ENCODE measurements around the gene IQCH.
A peak's percentile ranks its signal among the peaks of the same experiment; 100 is the strongest.
"Not testable (repeated sequence)": the region's sequence is repeated elsewhere in the genome, so short reads cannot be mapped to it uniquely, and the experiment has no call there.

IQCH gene

DNA sequence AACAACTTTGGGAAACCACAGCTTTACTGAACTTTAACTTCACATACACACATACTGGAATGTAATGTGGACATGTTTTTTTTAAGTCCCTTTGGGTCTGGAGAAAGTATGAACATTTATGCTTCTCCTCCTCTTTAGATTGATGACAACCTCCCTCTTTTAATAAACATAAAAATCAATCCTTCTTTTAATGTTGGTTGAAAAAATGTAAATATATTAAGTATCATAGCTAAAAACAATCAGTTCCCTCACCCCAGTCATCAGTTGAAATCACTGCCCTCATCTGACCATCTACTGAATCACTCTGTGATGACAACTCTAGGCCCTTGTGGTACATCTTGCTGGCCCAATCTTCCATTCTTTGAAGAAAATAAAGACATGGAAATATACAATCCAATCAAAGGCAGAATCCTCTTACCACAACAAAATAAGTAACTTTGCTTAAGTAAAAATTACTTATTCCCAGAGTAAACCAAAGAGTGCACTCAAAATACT, 6.5 kb upstream of the IQCH start:
- DNase-seq = no peak

DNA sequence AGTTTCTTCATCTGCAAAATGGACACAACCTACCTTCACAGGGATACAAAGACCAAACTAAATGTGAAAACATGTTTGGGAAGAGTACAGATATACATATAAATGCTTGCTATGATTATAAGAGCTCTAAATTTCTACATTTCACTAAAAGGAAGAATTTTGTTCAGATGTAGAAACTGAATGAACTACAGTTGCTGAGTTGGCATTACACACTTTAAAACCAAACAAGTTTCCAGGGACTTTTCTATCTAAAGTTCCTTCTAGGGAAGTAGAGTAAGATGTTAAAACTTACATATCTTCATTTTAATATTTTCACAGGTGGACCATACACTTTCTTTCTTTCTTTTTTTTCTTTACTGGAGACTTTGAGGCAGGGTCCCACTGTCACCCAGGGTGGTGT, 4.8 kb upstream of the IQCH start:
- no peak for DNase-seq

DNA sequence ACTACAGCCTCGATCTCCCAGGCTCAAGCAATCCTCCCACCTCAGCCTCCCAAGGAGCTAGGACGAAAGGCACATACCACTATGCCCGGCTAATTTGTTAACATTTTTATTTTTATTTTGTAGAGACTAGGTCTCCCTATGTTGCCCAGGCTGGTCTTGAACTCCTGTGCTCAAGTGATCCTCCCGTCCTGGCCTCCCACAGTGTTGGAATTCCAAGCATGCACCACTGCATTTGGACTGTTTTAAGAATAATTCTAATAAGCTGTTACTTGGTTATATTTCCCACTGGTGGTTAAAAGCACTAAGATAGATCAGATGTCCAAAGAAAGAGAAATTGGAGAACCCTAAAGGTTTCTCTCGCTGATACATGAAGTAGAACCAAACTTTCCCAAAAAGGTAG, 3.3 kb upstream of the IQCH start:
- no peak for DNase-seq

DNA sequence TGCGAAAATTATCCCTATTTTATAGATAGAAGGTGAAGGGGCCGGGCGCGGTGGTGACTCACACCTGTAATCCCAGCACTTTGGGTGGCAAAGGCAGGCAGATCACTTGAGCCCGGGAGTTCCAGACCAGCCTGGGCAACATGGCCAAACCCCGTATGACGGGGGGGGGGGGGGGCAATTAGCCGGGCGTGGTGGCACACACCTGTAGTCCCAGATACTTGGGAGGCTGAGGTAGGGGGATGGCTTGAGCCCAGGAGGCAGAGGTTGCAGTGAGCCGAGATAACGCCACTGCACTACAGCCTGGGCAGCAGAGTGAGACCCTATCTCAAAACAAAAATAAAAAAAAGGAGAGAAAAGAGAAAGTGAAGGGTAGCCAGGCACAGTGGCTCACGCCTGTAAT, 1.5 kb upstream of the IQCH start:
- DNase-seq = no peak

DNA sequence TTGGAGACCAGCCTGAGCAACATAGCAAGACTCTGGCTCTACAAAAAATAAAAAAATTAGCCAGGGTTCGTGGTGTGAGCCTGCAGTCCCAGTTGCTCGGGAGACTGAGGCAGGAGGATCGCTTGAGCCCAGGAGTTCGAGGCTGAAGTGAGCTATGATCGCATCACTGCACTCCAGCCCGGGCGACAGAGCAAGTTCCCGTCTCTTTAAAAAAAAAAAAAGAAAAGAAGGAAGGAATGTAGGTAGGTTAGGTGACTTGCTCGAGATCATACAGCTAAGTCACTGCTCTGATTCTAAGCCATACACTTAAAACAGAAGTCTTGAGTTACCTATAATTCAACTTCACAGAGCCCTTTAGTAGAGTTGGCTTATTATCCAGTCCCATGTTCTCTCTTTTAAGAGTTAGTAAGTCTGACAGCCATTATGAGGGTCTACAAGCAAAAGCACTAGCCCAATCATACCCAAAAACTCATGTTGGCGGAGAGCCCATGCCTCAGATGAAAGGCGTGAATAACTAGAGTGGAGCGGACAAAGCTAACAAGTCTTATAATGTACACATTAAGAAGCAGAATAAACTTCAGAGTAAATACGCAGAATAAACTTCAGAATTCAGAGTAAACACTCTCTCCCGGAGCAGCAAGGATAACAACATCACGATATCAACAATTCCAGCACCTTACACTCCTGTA, 893 bp upstream of the IQCH start:
- no peak for DNase-seq

DNA sequence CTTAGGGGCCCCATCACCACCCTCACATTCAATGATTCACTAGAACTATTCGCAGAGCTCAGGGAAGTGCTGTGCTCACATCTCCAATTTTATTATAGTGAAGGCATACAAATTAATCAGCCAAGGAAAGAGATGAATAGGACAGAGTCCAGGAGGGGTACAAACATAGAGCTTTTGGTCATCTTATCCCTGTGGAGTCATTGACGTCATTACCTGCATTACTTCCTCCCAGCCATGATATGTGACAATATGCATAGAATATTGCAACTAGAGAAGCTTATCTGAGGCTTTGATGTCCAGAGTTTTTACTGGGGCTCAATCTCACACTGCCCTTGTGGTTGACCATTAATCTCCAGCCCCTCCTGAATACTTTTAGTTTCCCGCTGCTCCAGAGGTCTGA, 1.5 kb downstream of the IQCH start:
- DNase-seq = no peak

DNA sequence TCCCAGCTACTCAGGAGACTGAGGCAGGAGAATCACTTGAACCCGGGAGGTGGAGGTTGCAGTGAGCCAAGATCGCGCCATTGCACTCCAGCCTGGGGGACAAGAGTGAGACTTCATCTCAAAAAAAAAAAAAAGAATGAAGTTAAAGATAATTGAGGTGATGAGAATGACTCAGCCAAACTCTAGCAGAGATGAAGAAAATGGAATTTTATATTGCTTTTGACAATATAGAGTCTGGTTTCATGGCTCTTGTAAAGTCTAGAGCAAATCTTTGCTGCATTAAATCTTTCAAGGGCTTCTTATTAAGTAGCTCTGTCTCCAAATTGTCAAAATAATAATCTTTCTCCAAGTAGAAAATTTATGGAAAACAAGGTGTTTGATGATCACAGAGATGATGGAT, 3.8 kb downstream of the IQCH start:
- DNase-seq = not testable (repeated sequence)

DNA sequence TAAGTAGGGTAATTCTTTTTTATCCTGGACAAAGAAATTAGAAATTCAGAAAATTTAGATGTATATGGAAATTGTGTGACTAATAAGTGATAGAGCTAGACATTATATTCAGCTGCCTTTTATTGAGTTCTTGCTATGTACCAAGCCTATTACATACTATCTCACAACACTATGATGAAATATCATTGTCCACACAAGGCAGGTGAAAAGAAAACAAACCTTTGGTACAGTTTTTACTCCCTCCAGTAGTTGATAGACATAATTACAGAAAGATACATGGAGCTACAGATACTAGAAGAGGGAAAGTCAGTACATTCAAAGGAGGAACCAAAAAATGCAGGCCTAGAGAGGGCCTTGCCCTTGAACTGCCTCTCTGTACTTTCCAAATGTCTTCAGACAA, 4.8 kb downstream of the IQCH start:
- no peak for DNase-seq

DNA sequence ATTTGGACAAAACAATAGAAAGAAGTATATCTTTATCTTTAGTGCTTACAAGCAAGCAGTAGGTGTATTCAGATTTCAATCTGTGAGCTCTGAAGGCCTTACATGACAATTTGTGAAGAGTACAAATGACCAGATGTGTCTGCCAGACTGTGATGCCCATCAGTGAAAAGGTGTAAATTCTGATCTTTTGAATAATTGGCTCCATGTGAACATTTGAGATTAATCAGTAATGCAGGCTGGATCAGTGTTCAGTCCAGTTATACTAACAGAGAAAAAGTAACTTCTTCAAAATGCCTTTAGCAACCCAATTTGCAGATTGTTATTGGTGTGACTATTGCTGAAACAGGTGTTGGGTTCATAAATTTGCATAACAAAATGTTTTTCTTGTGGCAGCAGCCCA, 5.2 kb downstream of the IQCH start:
- no peak for DNase-seq

DNA sequence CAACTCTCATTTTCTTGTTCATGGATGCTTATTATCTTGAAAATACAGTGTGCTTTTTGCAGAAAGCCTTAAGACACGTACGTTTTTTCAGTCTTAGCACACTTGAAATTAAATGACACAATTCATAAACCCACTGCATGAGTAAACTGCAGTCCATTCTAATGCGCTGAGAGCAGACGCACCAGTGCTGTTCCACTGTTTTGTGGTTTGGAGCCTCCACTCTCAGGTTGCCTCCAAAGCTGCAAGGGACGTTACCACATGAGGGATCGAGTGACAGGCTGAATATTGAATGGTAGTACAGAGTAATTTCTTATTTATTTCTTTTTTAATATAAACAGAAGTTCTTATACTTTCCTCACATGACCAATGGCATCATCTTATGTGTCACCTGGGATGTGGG, 12.3 kb downstream of the IQCH start:
- DNase-seq = no peak

DNA sequence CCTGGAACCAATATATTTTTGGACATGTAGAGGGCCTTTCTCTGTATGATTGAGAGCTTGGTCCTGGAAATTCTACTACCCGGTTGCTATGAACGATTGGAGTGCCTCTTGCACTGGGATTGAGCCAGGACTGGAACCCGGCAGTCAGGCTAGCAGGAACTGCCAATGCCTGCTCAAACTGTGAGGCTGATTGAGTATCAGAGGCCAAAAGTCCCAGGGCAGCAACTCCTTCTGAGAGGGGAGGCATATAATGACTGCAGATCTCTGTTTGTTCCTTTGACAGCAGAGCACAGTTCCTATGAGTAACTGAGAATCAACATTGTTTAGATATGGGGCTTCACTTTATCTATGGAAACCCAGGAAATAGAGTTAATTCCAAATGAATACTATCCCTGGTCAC, 12.9 kb downstream of the IQCH start:
- DNase-seq = no peak

DNA sequence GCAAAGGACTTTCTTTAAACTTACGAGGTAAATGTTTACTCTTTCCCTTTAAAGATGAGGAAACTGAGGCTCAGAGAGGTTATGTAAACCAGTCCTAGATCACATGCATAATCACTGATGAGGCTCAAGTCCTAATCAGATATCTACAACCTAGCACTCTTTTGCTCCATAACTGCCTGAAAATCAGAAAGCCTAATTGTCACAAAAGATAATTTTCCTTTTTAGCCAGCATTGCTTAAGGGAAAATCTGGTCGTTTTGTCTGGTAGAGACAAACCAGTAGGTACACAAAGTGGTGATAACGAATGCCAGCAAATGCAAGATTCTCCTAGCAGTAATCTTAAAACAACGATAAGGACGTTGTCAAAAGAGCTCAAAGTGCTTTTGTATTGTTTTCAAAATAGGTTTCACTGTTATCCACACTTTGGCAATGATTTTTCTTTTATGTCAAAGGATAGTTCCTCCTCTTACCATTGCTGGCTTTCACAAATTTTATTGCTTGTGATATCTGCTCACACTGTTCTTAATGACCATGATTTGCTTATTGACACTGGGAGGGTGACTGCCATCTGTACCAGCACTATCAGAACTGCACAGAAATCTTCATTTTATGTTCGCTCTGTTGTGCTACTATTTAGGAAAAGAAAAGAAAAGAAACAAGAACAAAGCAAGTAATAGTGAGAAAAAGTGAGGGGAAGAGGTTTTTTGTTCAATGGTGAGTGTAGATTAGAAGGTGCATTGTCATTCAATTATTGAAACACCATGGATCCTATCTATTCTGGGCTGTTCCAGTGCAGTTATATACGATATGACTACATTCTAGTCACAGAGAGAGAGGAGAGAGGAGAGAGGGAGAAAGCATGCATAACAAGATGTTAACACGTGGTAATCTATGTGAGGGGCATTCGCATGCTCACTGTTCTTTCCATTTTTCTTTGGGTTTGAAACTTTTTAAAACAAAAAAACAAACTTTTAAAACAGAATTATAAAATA, 13.7 kb downstream of the IQCH start:
- DNase-seq = no peak

DNA sequence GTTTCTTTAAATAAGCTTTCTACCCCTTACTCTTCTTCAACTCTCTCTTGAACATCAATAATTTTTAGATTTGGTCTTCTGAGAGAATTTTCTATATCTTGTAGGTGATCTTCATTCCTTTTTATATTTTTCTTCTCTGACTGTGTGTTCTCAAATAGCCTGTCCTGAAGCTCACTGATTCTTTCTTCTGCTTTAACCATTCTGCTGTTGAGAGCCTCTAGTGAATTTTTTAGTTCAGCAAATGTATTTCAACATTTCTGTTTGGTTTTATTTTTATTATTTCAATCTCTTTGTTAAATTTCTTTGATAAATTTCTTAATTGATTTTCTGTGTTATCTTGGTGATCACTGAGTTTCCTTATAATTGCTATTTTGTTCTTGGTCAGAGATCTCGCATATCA, 19.6 kb downstream of the IQCH start:
- no peak for DNase-seq

DNA sequence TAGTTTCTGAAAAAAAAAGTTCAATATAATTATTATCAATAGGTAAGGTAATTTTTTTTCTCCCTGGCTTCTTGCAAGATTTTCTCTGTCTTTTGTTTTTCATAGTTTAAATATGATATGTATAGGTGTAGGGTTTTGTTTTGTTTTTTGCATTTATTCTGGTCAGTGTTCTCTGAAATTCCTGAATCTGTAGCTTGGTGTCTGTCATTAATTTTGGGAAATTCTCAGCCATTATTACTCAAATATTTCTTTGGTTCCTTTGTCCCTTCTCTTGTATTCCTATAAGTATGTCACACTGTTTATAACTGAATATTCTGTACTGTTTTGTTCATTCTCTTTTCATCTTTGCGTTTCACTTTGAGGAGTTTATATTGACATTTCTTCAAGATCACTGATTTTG, 22.1 kb downstream of the IQCH start:
- no peak for DNase-seq

DNA sequence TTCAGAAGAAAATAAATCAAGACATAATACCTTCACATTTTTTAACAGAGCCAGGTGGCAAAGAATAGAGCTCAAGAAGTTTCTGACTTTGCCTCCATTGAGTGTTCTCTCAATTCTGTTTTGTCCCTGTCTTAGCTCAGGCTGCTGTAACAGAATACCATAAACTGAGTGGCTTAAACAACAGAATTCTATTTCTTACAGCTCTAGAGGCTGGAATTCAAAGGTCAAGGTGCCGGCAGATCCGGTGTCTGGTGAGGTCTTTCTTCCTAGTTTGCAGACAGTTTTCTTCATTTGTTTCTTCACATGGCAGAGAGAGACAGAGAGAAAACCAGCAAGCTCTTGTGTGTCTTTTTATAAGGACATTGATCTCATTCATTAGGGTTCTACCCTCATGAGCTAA, 25.6 kb downstream of the IQCH start:
- DNase-seq = no peak

DNA sequence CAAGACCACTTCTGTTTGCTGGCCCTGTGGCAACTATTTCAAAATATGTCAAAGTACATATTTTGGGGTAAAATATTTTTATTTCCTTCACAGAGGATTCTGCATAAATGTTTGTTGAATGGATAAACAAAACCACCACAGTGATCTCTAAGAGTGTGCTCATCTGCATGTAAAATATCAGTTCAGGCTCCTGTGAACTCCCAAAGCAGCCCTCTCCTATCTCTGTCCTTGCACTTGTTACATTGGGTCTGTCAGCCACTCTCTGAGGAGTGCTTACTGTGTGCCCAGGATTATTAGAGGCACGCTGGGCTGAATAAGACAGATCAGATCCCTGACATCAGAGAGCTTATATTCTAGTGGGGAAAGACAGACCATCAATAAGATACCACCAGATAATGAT, 27.1 kb downstream of the IQCH start:
- no peak for DNase-seq

DNA sequence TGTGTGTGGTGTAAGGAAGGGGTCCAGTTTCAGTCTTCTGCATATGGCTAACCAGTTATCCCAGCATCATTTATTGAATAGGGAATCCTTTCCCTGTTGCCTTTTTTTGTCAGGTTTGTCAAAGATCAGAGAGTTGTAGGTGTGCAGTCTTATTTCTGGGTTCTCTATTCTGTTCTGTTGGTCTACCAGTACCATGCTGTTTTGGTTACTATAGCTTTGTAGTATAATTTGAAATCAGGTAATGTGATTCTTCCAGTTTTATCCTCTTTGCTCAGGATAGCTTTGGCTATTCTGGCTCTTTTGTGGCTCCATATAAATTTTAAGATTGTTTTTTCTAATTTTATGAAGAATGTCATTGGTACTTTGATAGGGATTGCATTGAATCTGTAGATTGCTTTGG, 31.0 kb downstream of the IQCH start:
- DNase-seq = not testable (repeated sequence)

DNA sequence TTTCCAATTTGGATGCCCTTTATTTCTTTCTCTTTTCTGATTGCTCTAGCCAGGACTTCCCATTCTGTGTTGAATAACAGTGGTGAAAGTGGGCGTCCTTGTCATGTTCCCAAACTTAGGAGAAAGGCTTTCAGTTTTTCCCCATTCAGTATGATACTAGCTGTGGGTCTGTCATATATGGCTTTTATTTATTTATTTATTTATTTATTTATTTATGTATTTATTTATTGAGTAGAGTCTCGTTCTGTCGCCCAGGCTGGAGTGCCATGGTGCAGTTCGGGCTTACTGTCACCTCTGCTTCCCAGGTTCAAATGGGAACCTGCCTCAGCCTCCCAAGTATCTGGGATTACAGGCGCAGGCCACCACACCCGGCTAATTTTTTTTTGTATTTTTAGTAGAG, 31.8 kb downstream of the IQCH start:
- DNase-seq = not testable (repeated sequence)

DNA sequence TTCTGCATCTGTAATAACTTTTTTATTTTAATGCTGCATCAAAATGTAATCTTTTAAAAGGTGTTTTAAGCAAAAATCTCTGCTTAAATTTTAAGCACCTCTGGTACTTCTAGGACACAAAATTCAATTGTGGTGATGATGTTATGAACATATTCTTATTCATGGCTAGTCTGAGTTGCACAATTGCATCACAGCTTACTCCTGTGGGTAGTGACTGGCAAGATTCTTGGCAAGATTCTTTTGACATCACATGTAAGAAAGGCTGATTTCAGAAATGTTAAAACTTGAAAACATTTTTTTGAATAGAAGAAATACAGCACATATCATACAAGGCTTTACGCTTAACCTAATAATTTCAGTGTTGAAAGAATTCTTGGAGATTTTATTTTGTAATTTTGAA, 35.7 kb downstream of the IQCH start:
- DNase-seq = no peak

DNA sequence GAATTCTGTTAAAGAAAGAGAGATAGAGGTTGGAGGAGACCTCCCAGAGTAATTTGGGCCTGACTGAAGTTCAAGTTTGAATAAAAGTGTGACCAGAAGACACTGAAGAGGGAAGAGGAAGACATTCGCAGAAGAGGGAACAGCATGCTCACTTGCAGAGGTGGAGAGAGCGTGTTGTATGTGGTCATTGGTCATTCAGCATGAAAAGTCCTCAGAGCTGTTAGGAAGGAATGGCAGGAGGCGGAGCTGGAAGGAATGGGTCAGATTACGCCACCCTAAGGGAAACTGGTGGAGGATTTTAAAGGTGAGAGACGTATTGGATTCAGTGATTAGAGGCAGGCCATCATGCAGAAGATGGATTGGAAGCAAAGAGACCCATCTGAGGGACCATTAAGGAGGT, 41.6 kb downstream of the IQCH start:
- DNase-seq = peak; percentile 4

DNA sequence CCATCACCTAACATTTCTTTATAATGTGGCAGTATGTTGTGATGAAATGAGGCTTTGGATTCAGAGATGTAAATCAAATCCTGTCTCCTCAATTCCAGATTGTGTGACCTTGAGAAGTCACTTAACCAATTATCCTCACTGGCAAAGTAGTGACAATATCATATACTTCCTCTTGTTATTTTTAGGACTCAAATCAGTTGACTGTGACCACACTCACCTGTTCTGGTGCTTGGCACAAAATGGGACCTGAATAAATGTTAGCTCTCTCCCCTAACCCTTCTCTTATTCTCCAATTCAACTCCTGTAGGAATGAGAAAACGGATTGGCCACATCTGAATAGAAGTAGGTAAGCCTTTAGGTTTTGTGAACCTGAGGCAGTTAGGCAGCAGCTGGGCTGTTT, 42.1 kb downstream of the IQCH start:
- no peak for DNase-seq

DNA sequence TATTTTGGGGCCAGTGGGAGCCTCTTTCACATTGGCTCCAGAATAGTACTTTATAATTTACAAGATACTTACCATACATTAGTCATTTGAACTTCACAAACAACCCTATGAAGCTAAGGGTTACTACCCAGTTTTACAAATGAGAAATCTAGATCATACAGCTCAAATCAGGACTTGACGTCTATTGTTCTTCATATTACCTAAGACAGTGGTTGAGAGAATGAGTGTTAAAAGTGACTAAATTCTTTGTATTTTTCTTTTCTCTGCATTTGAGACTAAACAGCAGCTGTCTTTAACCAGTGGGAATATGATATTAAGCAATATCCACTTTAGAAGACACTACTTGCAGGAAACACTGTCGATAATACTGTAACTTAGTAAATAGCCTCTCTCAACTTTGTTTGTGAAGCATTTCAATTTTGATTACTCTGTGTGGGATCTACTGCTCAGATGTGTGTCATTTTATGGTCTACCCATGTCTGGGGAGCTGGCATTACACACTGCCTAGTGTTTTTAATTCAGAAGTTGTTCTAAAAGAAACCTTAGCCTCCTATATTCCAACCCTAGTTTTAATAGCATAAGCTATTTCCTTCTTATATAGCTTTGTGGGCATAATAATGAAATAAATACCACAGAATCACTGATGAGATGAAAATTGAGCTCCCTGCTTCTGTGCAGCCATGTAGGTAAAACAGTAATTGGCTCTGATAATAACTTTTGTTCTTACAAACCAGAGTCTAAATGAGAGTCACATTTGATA, 45.9 kb downstream of the IQCH start:
- no peak for DNase-seq
